Transverse colon (tissue), 4 donors: ENCODE results near the gene OLFM1.

ENCODE experiments used
- POLR2A ChIP-seq: fragments of 450-650 bp; IDR thresholded peaks from one replicate; pipeline ENCODE4 v1.6.1; 2016; ENCODE audit warnings: antibody characterized with exemption, mild to moderate bottlenecking, moderate library complexity
- POLR2AphosphoS5 ChIP-seq, 3 donors: sonication (generic); formaldehyde crosslinking; IDR thresholded peaks; one replicate each; pipeline ENCODE4 v1.6.1; 2016; ENCODE audit warnings: antibody characterized with exemption in 3 of 3
- TF ChIP-seq, protein P1 (sequence below), 5 experiments: fragments of 200-600 bp in 3 of 5; fragments of 450-650 bp in 2 of 5; sonication (generic) in 3 of 5; IDR thresholded peaks; 1 replicate in 2 of 5; 2 replicates in 3 of 5; pipeline ENCODE4 v1.5.1; 2016 to 2017; ENCODE audit warnings: antibody characterized with exemption in 5 of 5, inconsistent platforms in 3 of 5, mild to moderate bottlenecking in 2 of 5, moderate library complexity in 1 of 5

DNA sequence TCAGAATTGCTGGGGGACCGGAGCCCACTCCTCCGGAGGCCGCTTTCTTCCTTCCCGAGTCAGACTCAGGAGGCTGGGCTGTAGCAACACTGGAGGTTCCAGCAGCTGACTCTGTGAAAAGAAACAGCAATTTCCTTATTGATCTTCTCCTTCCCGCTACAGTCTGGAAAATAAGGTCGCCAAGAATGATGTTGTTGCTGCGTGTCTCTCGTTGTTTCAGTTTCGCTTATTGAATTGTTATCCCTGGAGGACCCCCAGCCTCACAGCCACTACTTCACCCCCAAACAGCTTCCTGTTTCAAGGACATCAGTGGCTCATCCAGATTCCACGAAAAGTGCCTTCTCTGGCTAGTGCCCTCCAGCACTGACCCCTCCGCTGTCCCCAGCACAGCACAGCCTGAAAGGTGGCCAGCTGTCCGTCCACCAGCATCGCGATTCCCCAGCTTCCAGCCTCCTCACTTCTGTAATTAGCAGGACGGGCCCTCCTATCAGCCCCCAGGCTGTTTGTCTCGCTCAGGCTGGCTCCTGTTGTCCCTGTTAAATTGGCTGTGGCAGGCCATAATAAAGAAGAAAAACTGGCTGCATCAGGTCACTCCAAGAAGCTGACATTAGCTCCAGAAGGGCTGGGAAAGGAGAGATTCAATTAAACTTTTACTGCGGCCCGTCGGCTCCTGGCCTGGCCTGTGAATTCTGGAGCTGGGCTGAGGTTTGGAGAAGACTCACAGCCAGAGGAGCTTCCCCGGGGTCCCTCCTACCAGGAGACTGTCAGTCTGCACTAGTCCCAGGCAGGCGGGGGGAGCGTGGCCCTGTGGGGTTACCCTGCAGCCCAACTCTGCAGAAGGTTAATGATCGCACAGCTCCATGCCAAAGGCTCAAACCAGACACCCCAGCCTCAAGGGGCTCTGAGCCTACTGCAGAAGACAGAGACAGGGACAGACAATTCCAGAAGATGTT lies 40.5 kb downstream of the OLFM1 start:
- TF ChIP-seq, protein P1, sequence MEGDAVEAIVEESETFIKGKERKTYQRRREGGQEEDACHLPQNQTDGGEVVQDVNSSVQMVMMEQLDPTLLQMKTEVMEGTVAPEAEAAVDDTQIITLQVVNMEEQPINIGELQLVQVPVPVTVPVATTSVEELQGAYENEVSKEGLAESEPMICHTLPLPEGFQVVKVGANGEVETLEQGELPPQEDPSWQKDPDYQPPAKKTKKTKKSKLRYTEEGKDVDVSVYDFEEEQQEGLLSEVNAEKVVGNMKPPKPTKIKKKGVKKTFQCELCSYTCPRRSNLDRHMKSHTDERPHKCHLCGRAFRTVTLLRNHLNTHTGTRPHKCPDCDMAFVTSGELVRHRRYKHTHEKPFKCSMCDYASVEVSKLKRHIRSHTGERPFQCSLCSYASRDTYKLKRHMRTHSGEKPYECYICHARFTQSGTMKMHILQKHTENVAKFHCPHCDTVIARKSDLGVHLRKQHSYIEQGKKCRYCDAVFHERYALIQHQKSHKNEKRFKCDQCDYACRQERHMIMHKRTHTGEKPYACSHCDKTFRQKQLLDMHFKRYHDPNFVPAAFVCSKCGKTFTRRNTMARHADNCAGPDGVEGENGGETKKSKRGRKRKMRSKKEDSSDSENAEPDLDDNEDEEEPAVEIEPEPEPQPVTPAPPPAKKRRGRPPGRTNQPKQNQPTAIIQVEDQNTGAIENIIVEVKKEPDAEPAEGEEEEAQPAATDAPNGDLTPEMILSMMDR (IDR thresholded peaks at IDR 0.05), result no peak
- TF ChIP-seq POLR2A (no peak), POLR2AphosphoS5 (IDR thresholded peaks at IDR 0.05) (no peak)
